GM12892 (cell line): ENCODE results near the gene CSTB.

Source experiments
- POLR2A ChIP-seq: IDR thresholded peaks from 2 replicates; pipeline ENCODE4 v1.6.1; 2011; ENCODE audit warnings: low read depth, low read length, control low read depth
- POLR2AphosphoS5 ChIP-seq: IDR thresholded peaks from 2 replicates; pipeline ENCODE4 v1.6.1; 2011; ENCODE audit warnings: low read depth, low read length, control low read depth

- TF ChIP-seq POLR2A (no peak), POLR2AphosphoS5 (no peak)
These were observed 26.7 kb upstream of the CSTB start for GRCh38 chr21:43802713-43803313.
